MV-4-11 (cell line): Measurements from ENCODE around the gene HDAC7.
A peak's percentile ranks its signal among the peaks of the same experiment; 100 is the strongest.
"Not testable (repeated sequence)": the region's sequence is repeated elsewhere in the genome, so short reads cannot be mapped to it uniquely, and the experiment has no call there.

Source experiments
- DNase-seq: peaks from one replicate; lab custom pipeline; 2025; lab: John Stamatoyannopoulos, UW

Gene HDAC7

DNA sequence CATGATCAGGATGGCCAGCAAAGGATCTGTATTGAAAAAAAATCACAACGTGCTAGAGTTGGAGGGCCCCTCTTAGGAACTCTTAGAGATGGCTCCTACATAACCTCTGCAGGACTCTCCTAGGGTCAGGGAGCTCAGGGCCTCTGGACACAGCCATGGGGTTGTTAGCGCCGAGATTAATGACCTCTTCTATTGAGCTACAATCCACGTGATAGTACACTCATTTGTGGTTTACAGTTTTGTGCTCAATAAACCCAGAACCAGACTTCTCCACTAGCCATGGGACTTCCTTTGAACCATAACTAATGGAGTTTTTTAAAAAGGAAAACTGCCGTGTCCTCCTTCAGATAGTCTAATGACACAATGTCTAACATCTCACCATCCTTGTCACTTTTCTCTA, 29.6 kb upstream of the HDAC7 start:
- no peak for DNase-seq

DNA sequence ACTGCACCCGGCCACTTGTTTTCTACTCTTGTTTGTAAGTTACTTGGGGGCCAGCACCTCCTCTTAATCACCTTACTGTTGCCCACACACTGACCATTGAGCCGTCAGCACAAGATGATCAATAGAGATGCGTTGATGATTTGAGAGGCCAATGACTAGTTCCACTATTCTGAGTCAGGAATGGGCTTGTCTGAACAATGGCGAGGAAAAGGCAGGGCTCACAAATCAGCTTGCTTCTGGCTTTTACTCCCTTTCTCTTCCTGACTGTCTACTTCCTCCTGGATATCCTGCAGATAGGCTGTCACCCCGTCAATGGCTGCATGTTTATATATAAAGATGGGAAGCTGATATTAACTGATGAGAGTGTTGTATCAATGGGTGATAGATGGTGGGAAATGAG, 29.1 kb upstream of the HDAC7 start:
- DNase-seq = no peak

DNA sequence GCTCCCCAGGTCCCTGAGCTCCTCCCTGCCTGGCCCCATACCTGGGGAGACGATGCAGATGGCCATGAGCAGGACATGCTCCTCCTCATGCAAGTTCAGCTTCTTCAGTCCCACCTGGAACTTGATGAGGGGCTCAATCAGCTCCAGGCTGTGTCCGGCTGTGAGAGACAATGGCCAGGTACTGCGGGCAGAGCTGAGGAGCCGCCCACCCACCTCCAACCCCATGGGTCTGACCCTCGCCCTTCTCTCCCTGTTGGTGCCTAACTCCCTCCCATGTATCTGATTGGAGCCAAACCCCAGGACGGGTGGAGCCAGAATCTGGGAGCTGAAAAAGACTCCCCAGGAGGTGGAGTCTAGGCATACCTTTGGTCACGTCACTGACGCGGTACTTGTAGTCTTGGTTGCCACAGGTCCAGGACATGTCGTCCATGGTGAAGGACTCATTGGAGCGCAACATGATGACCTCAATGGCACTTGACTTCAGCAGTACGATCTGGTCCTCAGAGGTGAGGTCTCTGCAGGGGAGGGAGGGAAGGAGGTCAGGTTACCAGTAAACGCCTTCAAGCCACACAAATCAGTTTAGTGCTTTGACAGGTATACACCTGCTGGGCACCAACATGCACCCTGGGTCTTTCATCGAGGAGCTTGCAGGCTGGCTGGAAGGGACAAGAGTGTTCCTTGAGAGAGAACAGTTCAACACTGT, 26.7 kb upstream of the HDAC7 start:
- DNase-seq = no peak

DNA sequence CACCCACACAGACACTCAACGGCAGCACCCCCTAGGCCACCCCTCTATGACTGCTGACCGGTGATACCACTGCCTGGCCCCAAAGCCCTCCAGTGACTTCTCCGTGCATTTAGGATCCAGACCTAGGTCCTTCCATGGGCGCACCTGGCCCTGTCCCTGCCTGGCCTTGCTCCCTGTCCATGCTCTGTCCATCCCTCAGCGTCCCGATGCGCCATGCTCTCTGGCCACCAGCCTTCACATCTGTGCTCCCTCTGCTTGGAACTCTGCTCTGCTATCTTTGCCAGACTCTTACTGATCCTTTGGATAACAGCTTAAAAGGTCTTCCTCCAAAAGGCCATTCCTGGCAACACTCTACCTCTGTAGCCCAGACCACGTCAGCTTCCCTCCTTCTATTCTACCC, 25.4 kb upstream of the HDAC7 start:
- no peak for DNase-seq

DNA sequence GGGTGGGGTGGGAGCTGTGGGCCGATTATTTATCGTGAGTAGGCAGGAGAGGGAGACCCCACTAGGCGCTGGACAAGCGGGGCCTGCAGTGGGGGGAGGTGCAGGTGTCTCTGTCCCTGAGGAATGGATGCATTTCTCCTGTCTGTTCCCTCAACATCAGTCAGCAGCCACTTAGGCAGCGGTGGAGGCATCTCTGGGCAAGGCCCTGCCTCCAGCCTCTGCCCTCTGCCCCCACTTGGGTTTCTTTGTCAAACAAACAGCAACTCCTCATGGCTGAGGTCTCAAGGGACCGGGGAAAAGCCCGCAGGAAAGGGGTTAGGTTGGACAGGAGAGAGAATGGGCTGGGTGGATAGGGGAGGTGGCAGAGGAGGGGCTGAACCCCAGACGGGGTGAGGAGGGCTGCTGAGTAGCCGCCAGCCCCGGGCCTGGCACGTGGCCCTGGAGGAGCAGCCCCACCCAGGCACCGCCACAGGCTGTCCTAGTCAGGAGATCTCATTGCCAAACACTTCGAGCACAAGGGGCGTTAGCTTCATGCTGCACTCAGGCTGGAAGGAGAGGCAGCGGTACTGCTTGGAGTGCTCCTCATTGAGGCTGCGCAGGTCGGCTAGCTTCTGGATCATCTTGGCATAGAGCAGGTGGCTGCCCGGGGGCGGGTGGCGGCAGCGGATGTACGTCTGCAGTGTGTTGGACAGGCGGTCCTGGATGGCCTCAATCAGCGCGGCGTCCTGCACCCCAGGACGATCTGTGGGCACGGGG, 24.7 kb upstream of the HDAC7 start:
- DNase-seq = no peak

DNA sequence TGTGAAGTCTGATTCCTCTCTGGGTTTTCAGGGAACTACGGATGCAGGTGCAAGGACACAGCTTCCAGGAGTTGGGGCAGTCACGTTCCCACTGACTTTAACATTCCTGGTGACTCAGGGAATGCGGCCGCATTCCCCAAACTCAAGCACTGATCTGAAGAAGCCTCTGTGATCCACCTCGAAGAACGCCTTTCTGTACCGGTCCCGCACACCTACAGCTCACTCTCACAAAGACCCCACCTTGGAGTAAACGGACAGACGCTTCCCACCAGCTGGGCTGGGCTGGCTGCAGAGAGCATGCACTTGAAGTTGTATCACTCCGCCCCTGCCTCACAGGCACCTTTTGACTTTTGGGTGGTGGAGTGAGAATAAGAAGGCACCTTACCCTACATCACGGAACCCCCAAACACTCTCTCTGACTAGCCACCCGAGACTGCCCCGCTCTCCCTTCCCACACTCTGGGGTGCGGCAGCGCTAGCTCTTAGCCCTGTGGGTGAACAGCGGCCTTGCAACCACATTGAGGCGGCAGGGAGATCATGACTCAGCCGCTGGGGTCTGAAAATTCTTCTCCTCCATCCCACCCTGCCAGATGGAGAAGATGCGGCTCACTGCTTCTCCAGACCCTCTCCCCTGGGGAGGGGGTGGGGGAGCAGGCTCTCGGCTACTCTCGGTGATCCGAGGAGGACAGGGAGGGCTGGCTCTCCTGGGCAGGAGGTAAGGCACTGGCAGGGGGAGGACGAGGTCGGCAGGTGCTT, 23.7 kb upstream of the HDAC7 start:
- no peak for DNase-seq

DNA sequence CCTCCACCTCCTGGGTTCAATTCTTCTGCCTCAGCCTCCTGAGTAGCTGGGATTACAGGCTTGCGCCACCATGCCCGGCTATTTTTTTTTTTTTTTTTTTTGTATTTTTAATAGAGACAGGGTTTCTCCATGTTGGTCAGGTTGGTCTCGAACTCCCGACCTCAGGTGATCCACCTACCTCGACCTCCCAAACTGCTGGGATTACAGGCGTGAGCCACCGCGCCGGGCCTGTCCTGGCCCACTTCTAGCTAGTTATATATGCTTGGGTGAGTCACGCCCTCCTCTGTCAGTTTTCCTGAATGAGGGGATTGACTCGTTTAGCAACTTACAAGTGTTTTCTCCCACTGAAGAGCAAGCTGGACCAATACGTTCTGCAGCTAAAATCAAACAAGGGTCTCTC, 22.8 kb upstream of the HDAC7 start:
- DNase-seq = not testable (repeated sequence)

DNA sequence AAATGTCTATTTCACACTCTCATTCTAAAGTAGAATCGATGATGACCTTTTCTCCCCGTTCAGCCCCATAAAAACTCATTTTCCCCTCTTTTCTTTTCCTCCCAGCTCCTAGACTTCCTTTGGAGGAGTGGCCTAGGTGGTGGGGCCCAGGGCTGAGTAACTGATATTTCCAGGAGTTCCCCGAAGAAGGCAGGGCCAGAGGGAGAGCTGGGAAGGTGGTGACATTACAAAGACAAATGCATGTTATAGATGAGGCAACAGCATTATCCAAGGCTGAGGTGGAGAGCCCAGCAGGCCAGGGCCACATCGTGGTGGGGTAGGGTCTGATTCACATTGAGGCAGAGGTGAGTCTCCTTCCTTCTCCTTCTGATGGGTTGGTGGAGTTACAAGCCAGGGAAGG, 22.2 kb upstream of the HDAC7 start:
- no peak for DNase-seq

DNA sequence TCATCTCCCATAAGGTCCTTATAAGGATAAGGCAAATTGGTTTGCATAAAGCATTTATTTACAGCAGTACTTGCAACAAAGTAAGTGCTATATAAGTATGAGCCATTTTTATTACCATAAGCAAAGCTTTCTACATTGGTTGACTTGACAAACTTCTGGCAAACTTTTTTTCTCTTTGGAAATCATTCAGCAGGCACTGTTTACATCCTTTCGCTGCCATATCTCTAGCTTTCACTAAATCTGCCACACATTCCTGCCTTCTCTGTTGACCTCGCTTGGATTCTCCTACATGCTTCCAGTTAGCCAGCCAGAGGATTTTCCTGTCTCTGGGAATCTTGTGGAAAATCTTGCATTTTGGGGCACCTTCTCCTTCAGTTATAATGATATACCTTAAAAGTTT, 21.8 kb upstream of the HDAC7 start:
- no peak for DNase-seq

DNA sequence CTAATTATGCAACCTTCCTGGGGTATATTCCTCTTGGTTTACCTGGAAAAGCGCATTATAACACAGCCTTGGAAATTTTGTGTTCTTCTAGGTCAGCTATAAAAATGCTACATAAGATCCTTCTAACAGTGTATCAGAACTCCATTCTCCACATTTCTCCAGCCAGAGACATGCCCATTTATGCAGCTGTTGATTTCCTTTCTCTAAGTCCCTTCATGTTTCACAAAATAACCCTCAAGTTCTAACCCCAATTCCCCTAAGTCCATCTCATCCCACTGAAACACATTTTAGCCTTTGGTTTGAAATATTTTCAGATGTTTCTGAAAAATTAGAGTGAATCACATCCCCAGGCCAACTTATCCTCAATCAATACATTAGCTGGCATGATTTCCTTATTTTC, 20.9 kb upstream of the HDAC7 start:
- DNase-seq = no peak

DNA sequence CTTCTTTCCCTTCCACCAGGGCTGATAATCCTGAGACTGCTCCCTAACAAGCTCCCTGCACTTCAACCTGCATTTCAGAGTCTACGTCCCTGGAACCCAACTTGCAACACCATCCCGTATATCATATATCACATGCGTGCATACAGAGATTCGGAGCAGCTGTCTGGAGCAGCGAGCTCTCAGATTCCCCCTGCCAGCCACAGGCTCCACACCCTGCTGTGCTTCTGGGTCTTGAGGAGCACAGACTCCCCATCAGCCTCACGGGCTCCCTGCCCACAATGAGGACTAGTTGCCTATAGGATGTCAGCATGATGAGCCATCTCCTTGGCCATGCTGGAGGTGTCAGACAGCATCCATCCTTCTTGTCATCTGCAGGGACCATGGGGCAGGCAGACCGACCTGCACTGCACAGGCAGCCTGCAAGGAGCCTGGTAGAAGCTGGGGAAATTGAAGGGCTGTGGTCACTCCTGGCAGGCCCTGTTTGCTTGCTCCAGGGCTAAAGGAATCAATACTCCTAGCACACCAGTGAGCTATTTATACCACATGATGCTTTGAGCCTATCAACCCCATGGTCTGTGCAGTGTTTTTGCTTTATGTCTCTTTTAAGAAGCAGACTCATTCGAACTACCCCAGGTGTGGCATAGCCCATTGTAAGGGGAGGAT, 19.6 kb upstream of the HDAC7 start:
- no peak for DNase-seq

DNA sequence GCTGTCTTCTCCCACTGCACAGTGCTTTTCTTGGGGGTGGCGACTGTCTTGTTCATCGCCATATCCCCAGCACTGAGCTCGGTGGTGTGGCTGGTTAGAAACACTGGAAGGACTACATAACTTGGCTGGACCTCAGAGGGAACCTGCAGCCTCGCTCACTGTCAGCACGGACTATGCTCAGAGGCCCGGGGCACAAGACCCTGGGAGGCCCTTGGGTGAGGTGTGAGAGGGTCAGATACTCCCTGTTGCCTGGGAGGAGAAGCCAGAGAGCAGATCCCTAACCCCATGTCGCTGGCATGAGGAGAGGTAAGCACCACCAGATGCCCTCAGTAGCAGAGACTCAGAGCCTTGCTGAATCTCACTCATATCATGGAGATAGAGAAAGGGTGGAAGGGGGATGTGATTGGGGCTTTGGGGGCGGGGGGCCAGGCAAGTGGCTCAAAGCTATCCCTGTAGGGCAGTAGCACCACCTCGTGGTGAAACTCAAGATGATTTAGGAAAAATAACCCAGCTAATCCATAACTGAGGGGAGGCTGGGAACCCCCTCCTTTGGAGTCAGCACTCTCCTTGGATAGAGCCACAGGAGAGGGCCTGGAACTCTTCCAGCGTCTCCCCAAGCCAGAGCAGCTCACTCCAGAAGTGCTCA, 18.7 kb upstream of the HDAC7 start:
- no peak for DNase-seq

DNA sequence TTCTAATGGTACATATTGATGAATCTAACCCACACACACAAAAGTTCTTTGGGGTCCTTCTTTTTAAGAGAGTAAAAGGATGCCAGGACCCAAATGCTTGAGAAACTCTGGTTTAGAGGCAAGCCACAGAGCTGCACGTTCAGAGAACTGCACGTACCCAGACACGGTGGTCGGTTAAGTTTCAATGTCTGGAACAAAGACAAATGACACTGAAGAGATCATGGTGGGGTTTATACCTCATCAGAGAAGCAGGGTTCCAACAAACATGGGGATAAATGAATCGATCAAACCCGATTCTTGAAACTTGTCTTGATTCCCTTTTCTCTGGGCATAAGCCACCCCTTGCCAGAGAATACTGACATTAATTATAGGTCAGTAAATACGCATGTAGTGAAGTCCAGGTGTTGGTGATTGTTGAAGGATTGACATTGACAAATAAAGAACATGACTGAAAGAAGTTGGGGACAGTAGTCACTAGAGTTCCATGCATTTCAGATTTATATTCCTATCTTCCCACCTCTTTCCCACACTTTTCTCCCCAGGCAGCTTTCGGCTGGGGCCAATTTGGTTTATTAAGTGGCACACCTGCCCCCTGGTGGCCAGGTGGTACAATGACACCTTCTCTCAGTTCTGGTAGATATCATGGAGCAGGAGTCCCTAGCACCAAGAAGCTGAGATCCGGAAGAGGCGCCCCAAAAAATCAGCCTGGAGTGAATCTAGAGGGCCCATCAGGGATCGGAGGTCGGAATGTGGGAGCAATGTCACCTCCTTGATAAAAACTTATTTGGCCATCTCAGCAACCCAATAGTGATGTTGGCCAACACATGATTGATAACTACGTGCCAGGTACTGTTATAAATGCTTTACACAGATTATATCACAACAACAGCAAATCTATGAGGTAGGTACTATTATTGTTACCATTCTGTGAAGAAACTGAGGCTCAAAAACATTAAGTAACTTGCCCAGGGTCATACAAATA, 17.8 kb upstream of the HDAC7 start:
- DNase-seq = peak; percentile 8

DNA sequence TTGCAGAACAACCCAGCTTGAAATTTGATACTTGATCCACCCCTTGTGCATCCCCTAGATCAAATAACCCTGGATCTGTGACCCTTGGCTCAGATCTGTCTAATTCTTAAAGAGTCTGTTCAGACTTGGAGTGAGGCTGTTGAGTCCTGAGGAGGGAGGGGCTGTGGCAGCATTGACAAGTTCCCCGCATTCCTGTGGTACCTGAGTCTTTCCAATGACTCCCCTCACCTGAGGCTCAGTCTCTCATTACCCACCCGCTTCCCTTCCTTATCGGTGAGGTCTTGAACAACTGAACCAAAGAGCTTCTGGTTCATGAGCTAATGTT, 16.1 kb upstream of the HDAC7 start:
- DNase-seq = no peak

DNA sequence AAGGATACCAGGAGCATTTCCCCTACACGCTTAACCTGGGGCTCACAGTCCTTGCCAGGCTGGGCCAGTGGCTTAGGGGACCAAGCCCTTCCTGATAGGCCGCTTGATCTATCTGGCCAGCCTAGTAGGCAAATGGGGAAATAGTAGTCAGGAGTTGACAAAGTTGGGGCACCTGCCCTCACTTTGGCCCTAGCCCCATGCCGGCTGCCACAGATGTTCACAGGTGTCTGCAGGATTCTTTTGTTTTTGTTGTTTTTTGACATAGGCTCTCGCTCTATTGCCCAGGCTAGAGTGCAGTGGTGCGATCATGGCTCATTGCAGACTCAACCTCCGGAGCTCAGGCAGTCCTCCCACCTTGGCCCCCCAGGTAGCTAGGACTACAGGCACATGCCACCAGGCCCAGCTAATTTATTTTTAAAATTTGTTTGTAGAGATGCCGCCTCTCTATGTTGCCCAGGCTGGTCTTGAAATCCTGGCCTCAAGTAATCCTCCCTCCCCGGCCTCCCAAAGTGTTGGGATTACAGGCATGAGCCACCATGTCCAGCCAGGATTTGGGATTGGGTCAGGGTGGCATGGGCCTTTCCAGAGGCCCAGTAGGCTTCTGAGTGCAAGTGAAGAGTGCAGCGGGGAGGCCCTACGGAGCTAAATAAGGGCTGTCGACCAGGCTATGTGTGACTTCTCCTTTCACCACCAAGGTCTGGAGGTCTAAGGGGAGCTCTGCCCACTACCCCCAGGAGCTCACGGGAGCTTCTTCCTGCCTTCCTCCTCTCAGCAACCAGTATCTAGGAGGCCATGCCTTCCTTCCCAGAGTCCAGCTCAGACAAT, 15.5 kb upstream of the HDAC7 start:
- peak; percentile 8 for DNase-seq

DNA sequence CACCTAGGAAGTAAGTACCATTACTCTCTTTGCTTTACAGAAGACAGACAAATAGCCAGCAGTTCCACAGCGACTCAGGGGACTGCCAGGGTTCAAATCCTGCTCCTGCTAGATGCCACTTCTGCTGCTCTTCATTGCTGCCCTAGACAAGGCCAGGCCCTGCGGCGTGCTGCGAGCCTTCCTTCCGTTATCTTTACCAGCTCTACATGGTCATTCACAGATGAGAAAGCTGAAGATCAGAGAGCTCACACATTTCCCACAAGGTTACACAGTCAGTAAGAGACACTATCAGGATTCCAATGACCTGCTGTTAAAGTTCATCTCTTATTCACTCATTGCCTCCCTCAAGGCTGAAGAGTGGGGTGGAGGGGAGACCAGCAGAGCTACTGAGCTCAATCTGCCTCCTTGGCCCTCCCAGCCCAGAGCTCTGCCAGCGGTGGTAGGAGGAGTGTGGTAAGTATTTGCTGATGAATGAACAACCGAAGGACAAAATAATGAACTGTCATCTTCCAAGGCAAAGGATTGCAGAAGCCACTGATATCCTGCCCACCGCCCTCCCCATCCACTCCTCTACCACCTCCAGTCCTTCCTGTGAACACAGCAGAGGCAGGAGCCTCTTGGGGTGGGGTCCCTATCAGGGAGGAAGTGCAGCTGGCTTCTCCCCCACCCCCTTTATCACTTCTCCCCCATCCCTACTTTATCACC, 14.6 kb upstream of the HDAC7 start:
- no peak for DNase-seq

DNA sequence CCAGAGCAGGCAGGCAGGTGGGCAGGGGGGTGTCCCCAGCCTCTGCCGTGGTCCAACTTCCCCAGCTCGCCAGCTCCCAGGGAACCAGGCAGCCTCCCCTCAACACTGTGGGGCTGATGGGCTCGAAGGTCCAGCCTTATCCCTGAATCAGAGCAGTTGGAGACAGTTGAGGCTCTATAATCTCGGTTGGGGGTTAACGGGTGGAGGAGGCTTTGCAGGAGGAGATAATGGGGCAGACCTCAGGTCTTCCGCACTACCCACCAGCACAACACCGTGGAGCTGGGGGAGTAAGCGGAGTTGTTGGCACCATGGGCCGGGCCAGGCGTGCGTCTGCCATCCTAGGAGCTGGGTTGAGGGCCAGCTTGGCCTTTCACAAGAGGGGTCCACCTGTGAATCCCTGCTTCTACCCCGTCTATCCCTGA, 13.9 kb upstream of the HDAC7 start:
- no peak for DNase-seq

DNA sequence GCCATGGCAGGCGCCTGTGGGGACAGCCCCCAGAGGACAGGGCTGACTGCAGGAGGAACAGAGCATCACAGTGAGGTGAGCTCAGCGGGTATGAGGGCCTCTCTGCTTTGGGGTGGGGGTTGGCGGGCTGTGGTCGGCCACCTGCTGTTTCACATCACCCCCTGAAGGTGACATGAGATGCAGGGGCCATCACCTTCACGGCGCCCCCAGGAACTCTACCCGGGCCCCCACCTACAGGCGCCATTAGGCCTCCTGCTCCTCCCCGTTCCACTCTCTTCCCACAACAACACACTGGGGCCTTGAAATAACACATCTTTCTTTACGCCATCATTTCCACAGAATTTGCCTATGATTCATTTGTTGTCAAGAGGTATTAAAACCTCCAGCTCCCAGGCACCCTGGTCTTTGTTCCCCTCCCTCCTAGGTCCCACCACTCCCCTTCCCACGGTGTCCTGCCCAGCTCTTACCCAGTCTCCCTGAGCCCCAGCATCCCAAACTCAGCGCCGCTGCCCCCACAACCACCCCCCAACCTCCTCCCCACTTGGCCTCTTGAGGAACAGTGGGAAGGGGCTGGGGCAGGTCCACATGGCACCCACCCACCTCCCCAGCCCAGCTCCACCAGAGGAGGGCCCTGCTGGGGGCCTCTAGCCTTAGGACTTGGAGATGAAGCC, 12.7 kb upstream of the HDAC7 start:
- DNase-seq = no peak

DNA sequence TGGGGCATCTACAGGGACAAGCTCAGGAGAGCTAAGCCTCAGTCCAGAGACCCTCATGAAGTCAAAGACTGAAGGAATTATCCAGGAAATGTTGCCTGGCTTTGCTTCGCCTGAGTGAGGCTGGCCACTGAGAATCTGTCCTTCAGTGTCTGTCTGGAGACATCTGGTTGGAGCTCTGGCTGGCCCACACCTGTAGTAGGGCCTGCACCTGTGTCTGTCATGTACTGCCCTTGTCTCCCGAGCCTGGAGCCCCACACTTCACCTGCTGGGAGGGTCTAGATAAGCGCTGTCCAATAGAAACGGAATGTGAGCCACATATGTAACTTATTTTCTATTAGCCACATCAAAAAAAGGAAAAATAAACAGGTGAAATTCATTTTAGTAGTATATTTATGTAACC, 9.9 kb upstream of the HDAC7 start:
- DNase-seq = no peak
